B cell (primary cell): ENCODE data around the gene CMTM7. TPM values are rescaled to one million over a fixed set of nuclear protein-coding genes. Genes with fewer than 3 reads are reported as not detected.

ENCODE experiments used
- ATAC-seq: fragments of 200-7000 bp; cut with Tn5 transposase; one replicate; pipeline ENCODE4 v1.10.0; 2021; ENCODE audit warnings: low read depth, mild to moderate bottlenecking, moderate number of reproducible peaks, moderate library complexity
- CTCF ChIA-PET: fragments of 350-600 bp; sonication (Branson Sonifier 250); formaldehyde crosslinking; loops from one replicate; lab custom pipeline; 2021; ENCODE audit warnings: antibody characterized with exemption, inconsistent platforms; lab: Charles Lee
- POLR2A ChIA-PET: fragments of 350-600 bp; sonication (Branson Sonifier 250); formaldehyde crosslinking; loops from one replicate; lab custom pipeline; 2021; ENCODE audit warnings: antibody characterized with exemption; lab: Charles Lee
- DNase-seq: peaks from one replicate; pipeline ENCODE4 v3.0.0; 2013
- H2AFZ ChIP-seq: 2 replicates; pipeline ENCODE4 v1.6.1; 2012; ENCODE audit warnings: mild to moderate bottlenecking, low read depth, low read length; ENCODE audit not compliant: insufficient read depth, poor library complexity, severe bottlenecking
- H3K27ac ChIP-seq, 2 donors: 1 replicate in 1 of 2; 2 replicates in 1 of 2; pipeline ENCODE4 v1.5.1; 2012 to 2013; ENCODE audit warnings: low read length in 2 of 2, mild to moderate bottlenecking in 2 of 2, moderate library complexity in 1 of 2
- H3K27me3 ChIP-seq, 4 experiments: fragments of 200-600 bp in 1 of 4; sonication (generic) in 1 of 4; replicated peaks in 1 of 4; 1 replicate in 2 of 4; 2 replicates in 2 of 4; pipeline versions ENCODE4 v1.6.1 to v1.7.0; 2013 to 2016; ENCODE audit warnings: low read length in 3 of 4, mild to moderate bottlenecking in 2 of 4, mixed read lengths in 1 of 4, moderate library complexity in 1 of 4; ENCODE audit not compliant: insufficient read depth in 4 of 4, control insufficient read depth in 3 of 4; ENCODE audit errors: control extremely low read depth in 1 of 4
- H3K36me3 ChIP-seq, 2 experiments: replicated peaks in 1 of 2; 1 replicate in 1 of 2; 2 replicates in 1 of 2; pipeline versions ENCODE4 v1.6.1 to v1.7.1; 2013; ENCODE audit warnings: low read length in 1 of 2; ENCODE audit not compliant: insufficient read depth in 2 of 2, control insufficient read depth in 1 of 2; ENCODE audit errors: control extremely low read depth in 1 of 2, extremely low read depth in 1 of 2
- H3K4me1 ChIP-seq, 2 donors: fragments of 200-600 bp in 1 of 2; sonication (generic) in 1 of 2; 1 replicate in 1 of 2; 2 replicates in 1 of 2; pipeline versions ENCODE4 v1.5.1 to v1.6.1; 2013 to 2017; ENCODE audit warnings: low read length in 2 of 2; ENCODE audit not compliant: control insufficient read depth in 2 of 2, insufficient read depth in 2 of 2
- H3K4me2 ChIP-seq: replicated peaks from 2 replicates; pipeline ENCODE3; 2012; ENCODE audit warnings: mild to moderate bottlenecking, low read depth, low read length; ENCODE audit not compliant: poor library complexity, severe bottlenecking
- H3K4me3 ChIP-seq, 5 experiments: fragments of 200-600 bp in 1 of 5; sonication (generic) in 1 of 5; 1 replicate in 3 of 5; 2 replicates in 2 of 5; pipeline versions ENCODE4 v1.5.1 to v1.7.0; 2011 to 2016; ENCODE audit warnings: low read length in 4 of 5, mild to moderate bottlenecking in 4 of 5, low read depth in 2 of 5, control low read depth in 1 of 5, moderate library complexity in 1 of 5; ENCODE audit not compliant: insufficient read depth in 1 of 5; ENCODE audit errors: control extremely low read depth in 1 of 5, extremely low read depth in 1 of 5
- H3K79me2 ChIP-seq: fragments of 200-600 bp; sonication (generic); one replicate; pipeline ENCODE4 v1.6.0; 2016; ENCODE audit warnings: low read length; ENCODE audit not compliant: control insufficient read depth, insufficient read depth
- H3K9ac ChIP-seq: fragments of 200-600 bp; sonication (generic); 2 replicates; pipeline ENCODE4 v1.6.1; 2017; ENCODE audit warnings: mild to moderate bottlenecking, low read length, moderate library complexity
- H3K9me3 ChIP-seq, 3 donors: one replicate each; pipeline versions ENCODE4 v1.6.1 to v1.7.1; 2013; ENCODE audit warnings: low read length in 2 of 3; ENCODE audit not compliant: control insufficient read depth in 2 of 3, insufficient read depth in 1 of 3; ENCODE audit errors: control extremely low read depth in 1 of 3
- H4K20me1 ChIP-seq: 2 replicates; pipeline ENCODE4 v1.6.0; 2012; ENCODE audit warnings: mild to moderate bottlenecking, low read length; ENCODE audit not compliant: insufficient read depth, control insufficient read depth, poor library complexity, severe bottlenecking
- H3K27ac Mint-ChIP-seq: one replicate; pipeline ENCODE4 v1.8.0; 2021; ENCODE audit warnings: mixed read lengths
- H3K27me3 Mint-ChIP-seq: one replicate; pipeline ENCODE4 v1.8.0; 2021; ENCODE audit warnings: mixed read lengths
- H3K4me1 Mint-ChIP-seq: one replicate; pipeline ENCODE4 v1.8.0; 2021; ENCODE audit warnings: mixed read lengths
- H3K4me3 Mint-ChIP-seq: one replicate; pipeline ENCODE4 v1.8.0; 2021; ENCODE audit warnings: mixed read lengths
- H3K9me3 Mint-ChIP-seq: one replicate; pipeline ENCODE4 v1.8.0; 2022; ENCODE audit warnings: mixed read lengths; ENCODE audit not compliant: insufficient read depth
- EZH2 ChIP-seq: IDR thresholded peaks from 2 replicates; pipeline ENCODE4 v1.6.1; 2012; ENCODE audit warnings: borderline replicate concordance, low read depth, mild to moderate bottlenecking, moderate library complexity, low read length; ENCODE audit not compliant: insufficient read depth, poor library complexity, severe bottlenecking
- WGBS: methylation state at CpG from one replicate; pipeline ENCODE4 v1.1.5; 2013; ENCODE audit warnings: missing lambda C conversion rate; ENCODE audit not compliant: insufficient coverage; 5-methylcytosine and 5-hydroxymethylcytosine counted together
- intact Hi-C: fragments of 100-400 bp; cut with micrococcal nuclease; formaldehyde crosslinking; loops from one replicate; pipeline ENCODE4 v1.10.0; 2022
- polyA plus RNA-seq: library from polyadenylated mRNA; depleted of rRNA; stranded (reverse); fragments of >200 nt; gene quantifications from 2 replicates; pipeline ENCODE4 v1.2.3, GENCODE V29; 2012
- total RNA-seq, 2 donors: library from RNA; stranded (reverse); fragments of 120-200 nt in 1 of 2; gene quantifications; 1 replicate in 1 of 2; 2 replicates in 1 of 2; pipeline versions ENCODE4 v1.2.3 to v1.2.4, GENCODE V29; 2013 to 2022
- TF ChIP-seq, protein P1 (sequence below): fragments of 200-600 bp; IDR thresholded peaks from one replicate; pipeline ENCODE4 v1.8.0; 2022; ENCODE audit warnings: antibody characterized with exemption, mild to moderate bottlenecking

CMTM7 gene
- total and polyA plus RNA-seq, 2 donors (not counting 1 experiment from before 2014, with no cell fraction given): 71.5 to 76.1 TPM

GRCh38 chr3:32406486-32407408 is 15.1 kb downstream of the CMTM7 start:
- H3K27me3 ChIP-seq: no peaks in the 10 kb centered on the region
- DNase-seq: no peak
- peaks cover 26 to 45% of the 10 kb centered on the region in 2 donors for H3K4me1 ChIP-seq
- peaks cover 65% of the 10 kb centered on the region for H3K4me1 Mint-ChIP-seq
- H3K27ac ChIP-seq: no peak overlapping the region
- peak overlapping the region; percentile 13 for H3K4me2 ChIP-seq
- 63% methylated on average over 5 of the region's 7 CpGs for WGBS
- ATAC-seq: no peak
- peak overlapping the region; percentile 55 for H3K27ac Mint-ChIP-seq
- CTCF ChIA-PET: interaction anchor here (1.1 to 3.0 kb wide), 4 partner anchors 17 to 82 kb away, joined by 3 to 14 read pairs (median 6); no protein-coding TSS in a partner anchor
- H3K4me3 Mint-ChIP-seq: no peak overlapping the region
- no peaks in the 10 kb centered on the region for H3K27me3 Mint-ChIP-seq
- H3K4me3 ChIP-seq: no peak overlapping the region
- intact Hi-C loops: no loop called here
- POLR2A ChIA-PET: no interaction called here
- H4K20me1 ChIP-seq: peaks cover 3% of the 10 kb centered on the region
- no peak overlapping the region for H2AFZ ChIP-seq
- peaks cover 97% of the 10 kb centered on the region for H3K79me2 ChIP-seq
- H3K9ac ChIP-seq: no peak overlapping the region
- TF ChIP-seq, protein P1, sequence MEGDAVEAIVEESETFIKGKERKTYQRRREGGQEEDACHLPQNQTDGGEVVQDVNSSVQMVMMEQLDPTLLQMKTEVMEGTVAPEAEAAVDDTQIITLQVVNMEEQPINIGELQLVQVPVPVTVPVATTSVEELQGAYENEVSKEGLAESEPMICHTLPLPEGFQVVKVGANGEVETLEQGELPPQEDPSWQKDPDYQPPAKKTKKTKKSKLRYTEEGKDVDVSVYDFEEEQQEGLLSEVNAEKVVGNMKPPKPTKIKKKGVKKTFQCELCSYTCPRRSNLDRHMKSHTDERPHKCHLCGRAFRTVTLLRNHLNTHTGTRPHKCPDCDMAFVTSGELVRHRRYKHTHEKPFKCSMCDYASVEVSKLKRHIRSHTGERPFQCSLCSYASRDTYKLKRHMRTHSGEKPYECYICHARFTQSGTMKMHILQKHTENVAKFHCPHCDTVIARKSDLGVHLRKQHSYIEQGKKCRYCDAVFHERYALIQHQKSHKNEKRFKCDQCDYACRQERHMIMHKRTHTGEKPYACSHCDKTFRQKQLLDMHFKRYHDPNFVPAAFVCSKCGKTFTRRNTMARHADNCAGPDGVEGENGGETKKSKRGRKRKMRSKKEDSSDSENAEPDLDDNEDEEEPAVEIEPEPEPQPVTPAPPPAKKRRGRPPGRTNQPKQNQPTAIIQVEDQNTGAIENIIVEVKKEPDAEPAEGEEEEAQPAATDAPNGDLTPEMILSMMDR: no peak
- TF ChIP-seq EZH2: no peak
- peaks cover 0 to 5% (median 0%) of the 10 kb centered on the region in 3 donors for H3K9me3 ChIP-seq
- H3K36me3 ChIP-seq: peaks cover 0 to 19% of the 10 kb centered on the region in 2 experiments
- H3K9me3 Mint-ChIP-seq: no peaks in the 10 kb centered on the region
